ENCODE measurements around the gene SPTAN1.

Gene SPTAN1

GRCh38 chr9:128512820-128513219, 39.6 kb upstream of the SPTAN1 start:
- Histone ChIP-seq H3K27me3 (ENCODE audit: insufficient read depth, low read length) (no peaks in the 10 kb centered on the region), H3K9me3 (ENCODE audit: low read length) (no peaks in the 10 kb centered on the region), H3K36me3 (ENCODE audit: insufficient read depth, low read length) (peaks cover 61% of the 10 kb centered on the region), H4K20me1 (ENCODE audit: insufficient read depth, low read length) (no peaks in the 10 kb centered on the region), H3K4me2 (ENCODE audit: low read length) (no peak overlapping the region), H3K79me2 (ENCODE audit: insufficient read depth, low read length) (no peaks in the 10 kb centered on the region), H2AFZ (ENCODE audit: low read length) (no peak overlapping the region), H3F3A (ENCODE audit: insufficient read depth, low read length) (no peaks in the 10 kb centered on the region), H3K4me1 (ENCODE audit: insufficient read depth, low read length, severe bottlenecking) (no peaks in the 10 kb centered on the region), H3K4me3 (ENCODE audit: low read depth, low read length, poor library complexity, severe bottlenecking) (no peak overlapping the region), H3K9ac (ENCODE audit: low read length) (no peak overlapping the region), H3K27ac (ENCODE audit: low read depth, low read length, poor library complexity, severe bottlenecking) (no peak overlapping the region), H3K9me2 (ENCODE audit: low read depth, low read length) (no peaks in the 10 kb centered on the region)
- TF ChIP-seq, protein P1, sequence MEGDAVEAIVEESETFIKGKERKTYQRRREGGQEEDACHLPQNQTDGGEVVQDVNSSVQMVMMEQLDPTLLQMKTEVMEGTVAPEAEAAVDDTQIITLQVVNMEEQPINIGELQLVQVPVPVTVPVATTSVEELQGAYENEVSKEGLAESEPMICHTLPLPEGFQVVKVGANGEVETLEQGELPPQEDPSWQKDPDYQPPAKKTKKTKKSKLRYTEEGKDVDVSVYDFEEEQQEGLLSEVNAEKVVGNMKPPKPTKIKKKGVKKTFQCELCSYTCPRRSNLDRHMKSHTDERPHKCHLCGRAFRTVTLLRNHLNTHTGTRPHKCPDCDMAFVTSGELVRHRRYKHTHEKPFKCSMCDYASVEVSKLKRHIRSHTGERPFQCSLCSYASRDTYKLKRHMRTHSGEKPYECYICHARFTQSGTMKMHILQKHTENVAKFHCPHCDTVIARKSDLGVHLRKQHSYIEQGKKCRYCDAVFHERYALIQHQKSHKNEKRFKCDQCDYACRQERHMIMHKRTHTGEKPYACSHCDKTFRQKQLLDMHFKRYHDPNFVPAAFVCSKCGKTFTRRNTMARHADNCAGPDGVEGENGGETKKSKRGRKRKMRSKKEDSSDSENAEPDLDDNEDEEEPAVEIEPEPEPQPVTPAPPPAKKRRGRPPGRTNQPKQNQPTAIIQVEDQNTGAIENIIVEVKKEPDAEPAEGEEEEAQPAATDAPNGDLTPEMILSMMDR (IDR thresholded peaks at IDR 0.05; ENCODE audit: low read length) = no peak
- no peak for TF ChIP-seq EZH2 (IDR thresholded peaks at IDR 0.05; ENCODE audit: borderline replicate concordance, low read length)

GRCh38 chr9:128521956-128522355, 30.4 kb upstream of the SPTAN1 start:
- Histone ChIP-seq H3K4me2 (ENCODE audit: low read length) (no peak overlapping the region), H3K9me3 (ENCODE audit: low read length) (no peaks in the 10 kb centered on the region), H3K9ac (ENCODE audit: low read length) (no peak overlapping the region), H4K20me1 (ENCODE audit: insufficient read depth, low read length) (no peaks in the 10 kb centered on the region), H3K9me2 (ENCODE audit: low read depth, low read length) (no peaks in the 10 kb centered on the region), H3K4me3 (ENCODE audit: low read depth, low read length, poor library complexity, severe bottlenecking) (no peak overlapping the region), H3K79me2 (ENCODE audit: insufficient read depth, low read length) (no peaks in the 10 kb centered on the region), H3K36me3 (ENCODE audit: insufficient read depth, low read length) (peaks cover 66% of the 10 kb centered on the region), H3K27ac (ENCODE audit: low read depth, low read length, poor library complexity, severe bottlenecking) (no peak overlapping the region), H3K27me3 (ENCODE audit: insufficient read depth, low read length) (no peaks in the 10 kb centered on the region), H3F3A (ENCODE audit: insufficient read depth, low read length) (no peaks in the 10 kb centered on the region), H3K4me1 (ENCODE audit: insufficient read depth, low read length, severe bottlenecking) (no peaks in the 10 kb centered on the region), H2AFZ (ENCODE audit: low read length) (no peak overlapping the region)
- TF ChIP-seq, protein P1 (IDR thresholded peaks at IDR 0.05; ENCODE audit: low read length) = no peak
- TF ChIP-seq EZH2 (IDR thresholded peaks at IDR 0.05; ENCODE audit: borderline replicate concordance, low read length) = no peak

- Histone ChIP-seq H3K27ac (ENCODE audit: low read depth, low read length, poor library complexity, severe bottlenecking) (no peak overlapping the region), H4K20me1 (ENCODE audit: insufficient read depth, low read length) (no peaks in the 10 kb centered on the region), H3K27me3 (ENCODE audit: insufficient read depth, low read length) (no peaks in the 10 kb centered on the region), H3K36me3 (ENCODE audit: insufficient read depth, low read length) (peaks cover 62% of the 10 kb centered on the region), H3F3A (ENCODE audit: insufficient read depth, low read length) (no peaks in the 10 kb centered on the region), H3K9ac (ENCODE audit: low read length) (no peak overlapping the region), H3K9me3 (ENCODE audit: low read length) (no peaks in the 10 kb centered on the region), H3K79me2 (ENCODE audit: insufficient read depth, low read length) (no peaks in the 10 kb centered on the region), H2AFZ (ENCODE audit: low read length) (no peak overlapping the region), H3K9me2 (ENCODE audit: low read depth, low read length) (no peaks in the 10 kb centered on the region), H3K4me3 (ENCODE audit: low read depth, low read length, poor library complexity, severe bottlenecking) (no peak overlapping the region), H3K4me2 (ENCODE audit: low read length) (no peak overlapping the region), H3K4me1 (ENCODE audit: insufficient read depth, low read length, severe bottlenecking) (no peaks in the 10 kb centered on the region)
- TF ChIP-seq EZH2 (IDR thresholded peaks at IDR 0.05; ENCODE audit: borderline replicate concordance, low read length) = no peak
- TF ChIP-seq, protein P1 (IDR thresholded peaks at IDR 0.05; ENCODE audit: low read length) = no peak
These were observed 29.0 kb upstream of the SPTAN1 start for GRCh38 chr9:128523199-128523925.

Measured in OCI-LY1 (cell line).